ENCODE measurements around the gene CNTD1. TPM values are rescaled to one million over a fixed set of nuclear protein-coding genes. Genes with fewer than 3 reads are reported as not detected.

The CNTD1 gene
- total RNA-seq, 2 donors from 2014 or later: 0.61 TPM; not detected in 1

- no peak for TF ChIP-seq CTCF (IDR thresholded peaks at IDR 0.05)
- peaks cover 8% of the 10 kb centered on the region for H3K4me1 ChIP-seq
- H3K27me3 ChIP-seq: no peaks in the 10 kb centered on the region
- H3K4me3 ChIP-seq: no peak overlapping the region
- peak overlapping the region; percentile 74 for H3K27ac ChIP-seq
- no peaks in the 10 kb centered on the region for H3K9me3 ChIP-seq
- no peak for DNase-seq
- H3K9ac ChIP-seq (ENCODE audit: low read depth in 2 of 2, low read length in 2 of 2): peak overlapping the region in 1 of 2 donors; percentile 99
- no peaks in the 10 kb centered on the region for H3K36me3 ChIP-seq
- intact Hi-C loops (cut with DNase I): no loop called here
These were observed 2.4 kb upstream of the CNTD1 start for GRCh38 chr17:42796066-42796758.

GRCh38 chr17:42797067-42798007, 1.3 kb upstream of the CNTD1 start:
- H3K27me3 ChIP-seq: no peaks in the 10 kb centered on the region
- intact Hi-C loops (cut with DNase I): no loop called here
- H3K4me1 ChIP-seq: peaks cover 8% of the 10 kb centered on the region
- H3K4me3 ChIP-seq: peak overlapping the region; percentile 76
- H3K9ac ChIP-seq (ENCODE audit: low read depth in 2 of 2, low read length in 2 of 2): peak overlapping the region; percentile 88 to 99
- no peaks in the 10 kb centered on the region for H3K9me3 ChIP-seq
- H3K27ac ChIP-seq: peak overlapping the region; percentile 74
- TF ChIP-seq CTCF (IDR thresholded peaks at IDR 0.05): no peak
- no peaks in the 10 kb centered on the region for H3K36me3 ChIP-seq
- peak; percentile 75 for DNase-seq

GRCh38 chr17:42798011-42798382, 664 bp upstream of the CNTD1 start:
- H3K9me3 ChIP-seq: no peaks in the 10 kb centered on the region
- peak overlapping the region; percentile 76 for H3K4me3 ChIP-seq
- H3K4me1 ChIP-seq: peaks cover 10% of the 10 kb centered on the region
- intact Hi-C loops (cut with DNase I): no loop called here
- H3K9ac ChIP-seq (ENCODE audit: low read depth in 2 of 2, low read length in 2 of 2): peak overlapping the region; percentile 88 to 99
- TF ChIP-seq CTCF (IDR thresholded peaks at IDR 0.05): no peak
- H3K36me3 ChIP-seq: no peaks in the 10 kb centered on the region
- DNase-seq: no peak
- peak overlapping the region; percentile 74 for H3K27ac ChIP-seq
- no peaks in the 10 kb centered on the region for H3K27me3 ChIP-seq

GRCh38 chr17:42803074-42803883, 4.6 kb downstream of the CNTD1 start:
- peak overlapping the region in 1 of 2 donors; percentile 42 for H3K9ac ChIP-seq (ENCODE audit: low read depth in 2 of 2, low read length in 2 of 2)
- no peak for DNase-seq
- no peaks in the 10 kb centered on the region for H3K36me3 ChIP-seq
- no peak overlapping the region for H3K4me3 ChIP-seq
- H3K27ac ChIP-seq: peak overlapping the region; percentile 68
- intact Hi-C loops (cut with DNase I): no loop called here
- no peak for TF ChIP-seq CTCF (IDR thresholded peaks at IDR 0.05)
- H3K27me3 ChIP-seq: no peaks in the 10 kb centered on the region
- peaks cover 5% of the 10 kb centered on the region for H3K4me1 ChIP-seq
- H3K9me3 ChIP-seq: no peaks in the 10 kb centered on the region

- Histone ChIP-seq H3K4me1 (peaks cover 5% of the 10 kb centered on the region), H3K4me3 (no peak overlapping the region), H3K36me3 (no peaks in the 10 kb centered on the region), H3K27ac (peak overlapping the region; percentile 68), H3K9me3 (no peaks in the 10 kb centered on the region), H3K27me3 (no peaks in the 10 kb centered on the region), H3K9ac (ENCODE audit: low read depth in 2 of 2, low read length in 2 of 2) (peak overlapping the region in 1 of 2 donors; percentile 16)
- DNase-seq: no peak
- TF ChIP-seq CTCF (IDR thresholded peaks at IDR 0.05): no peak
- intact Hi-C loops (cut with DNase I): no loop called here
These were observed 6.3 kb downstream of the CNTD1 start for GRCh38 chr17:42804918-42805367.
